Esophagus squamous epithelium (tissue), 4 donors: Measurements from ENCODE around the gene FYN.

Source experiments
- CTCF ChIP-seq, 6 experiments: fragments of 450-650 bp in 4 of 6; fragments of 200-600 bp in 2 of 6; sonication (generic) in 2 of 6; IDR thresholded peaks; one replicate each; pipeline ENCODE4 v1.5.1; 2016 to 2019; ENCODE audit warnings: antibody characterized with exemption in 6 of 6, mild to moderate bottlenecking in 4 of 6, moderate library complexity in 4 of 6
- POLR2A ChIP-seq, 4 donors: fragments of 450-650 bp; IDR thresholded peaks; one replicate each; pipeline ENCODE4 v1.6.1; 2017; ENCODE audit warnings: antibody characterized with exemption in 4 of 4, mild to moderate bottlenecking in 4 of 4, moderate library complexity in 3 of 4

GRCh38 chr6:111894272-111894671, 21.0 kb upstream of the FYN start:
- TF ChIP-seq CTCF (IDR thresholded peaks at IDR 0.05) (no peak), POLR2A (IDR thresholded peaks at IDR 0.05) (no peak)
